HG02852 (cell line): ENCODE data around the gene UQCR11.

Experiments
- ATAC-seq: cut with Tn5 transposase; IDR thresholded peaks from one replicate; pipeline ENCODE4 v1.9.1; 2021; ENCODE audit warnings: mild to moderate bottlenecking, moderate library complexity; ENCODE audit not compliant: unreplicated experiment

Gene UQCR11

DNA sequence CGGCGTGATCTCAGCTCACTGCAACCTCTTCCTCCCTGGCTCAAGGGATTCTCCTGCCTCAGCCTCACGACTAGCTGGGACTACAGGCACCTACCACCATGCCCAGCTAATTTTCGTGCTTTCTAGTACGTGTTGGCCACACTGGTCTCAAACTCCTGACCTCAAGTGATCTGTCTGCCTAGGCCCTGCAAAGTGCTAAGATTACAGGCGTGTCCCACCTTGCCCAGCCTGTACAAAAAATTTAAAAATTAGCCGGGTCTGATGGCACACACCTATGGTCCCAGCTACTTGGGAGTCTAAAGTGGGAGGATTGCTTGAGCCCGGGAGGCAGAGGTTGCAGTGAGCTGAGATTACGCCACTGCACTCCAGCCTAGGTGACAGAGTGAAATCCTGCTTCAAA, 32.5 kb downstream of the UQCR11 start:
- ATAC-seq: no peak

DNA sequence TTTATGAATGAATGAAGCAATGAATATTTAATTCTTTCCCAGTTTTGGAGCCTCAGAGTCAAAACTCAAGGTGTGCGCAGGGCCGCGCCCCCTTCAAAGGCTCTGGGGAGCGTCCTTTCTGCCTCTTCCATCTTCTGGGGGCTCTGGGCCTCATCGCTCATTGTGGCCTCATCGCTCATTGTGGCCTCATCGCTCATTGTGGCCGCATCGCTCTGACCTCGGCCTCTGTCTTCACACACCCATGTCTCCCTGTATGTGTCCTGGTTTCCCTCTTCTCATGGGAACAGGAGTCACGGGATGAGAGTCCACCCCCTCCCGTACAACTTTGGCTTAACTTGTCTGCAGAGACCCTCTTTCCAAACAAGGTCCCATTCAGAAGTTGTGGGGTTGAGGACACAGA, 33.9 kb downstream of the UQCR11 start:
- no peak for ATAC-seq

DNA sequence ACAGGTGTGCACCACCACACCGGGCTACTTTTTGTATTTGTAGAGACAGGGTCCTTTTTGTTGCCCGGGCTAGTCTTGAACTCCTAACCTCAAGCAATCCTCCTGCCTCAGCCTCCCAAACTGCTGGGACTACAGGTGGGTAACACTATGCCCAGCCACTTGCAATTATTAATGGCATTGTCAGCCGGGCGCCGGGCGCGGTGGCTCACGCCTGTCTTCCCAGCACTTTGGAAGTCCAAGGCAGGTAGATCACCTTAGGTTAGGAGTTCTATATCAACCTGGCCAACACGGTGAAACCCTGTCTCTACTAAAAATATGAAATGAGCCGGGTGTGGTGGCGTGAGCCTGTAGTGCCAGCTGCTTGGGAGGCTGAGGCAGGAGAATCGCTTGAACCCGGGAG, 34.4 kb downstream of the UQCR11 start:
- no peak for ATAC-seq

DNA sequence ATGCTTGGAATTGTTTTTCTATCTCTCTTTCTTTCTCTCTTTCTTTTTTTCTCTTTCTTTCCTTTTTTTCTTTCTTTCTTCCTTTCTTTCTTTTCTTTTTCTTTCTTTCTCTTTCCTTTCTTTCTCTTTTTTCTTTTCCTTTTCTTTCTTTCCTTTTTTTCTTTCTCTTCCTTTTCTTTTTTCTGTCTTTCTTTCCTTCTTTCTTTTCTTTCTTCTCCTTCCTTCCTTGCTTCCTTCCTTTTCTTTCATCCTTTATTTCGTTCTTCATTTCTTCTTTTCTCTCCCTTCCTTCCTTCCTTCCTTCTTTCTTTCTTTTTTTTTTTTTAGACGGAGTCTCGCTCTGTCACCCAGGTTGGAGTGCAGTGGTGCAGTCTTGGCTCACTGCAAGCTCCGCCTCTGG, 35.3 kb downstream of the UQCR11 start:
- ATAC-seq: no peak

DNA sequence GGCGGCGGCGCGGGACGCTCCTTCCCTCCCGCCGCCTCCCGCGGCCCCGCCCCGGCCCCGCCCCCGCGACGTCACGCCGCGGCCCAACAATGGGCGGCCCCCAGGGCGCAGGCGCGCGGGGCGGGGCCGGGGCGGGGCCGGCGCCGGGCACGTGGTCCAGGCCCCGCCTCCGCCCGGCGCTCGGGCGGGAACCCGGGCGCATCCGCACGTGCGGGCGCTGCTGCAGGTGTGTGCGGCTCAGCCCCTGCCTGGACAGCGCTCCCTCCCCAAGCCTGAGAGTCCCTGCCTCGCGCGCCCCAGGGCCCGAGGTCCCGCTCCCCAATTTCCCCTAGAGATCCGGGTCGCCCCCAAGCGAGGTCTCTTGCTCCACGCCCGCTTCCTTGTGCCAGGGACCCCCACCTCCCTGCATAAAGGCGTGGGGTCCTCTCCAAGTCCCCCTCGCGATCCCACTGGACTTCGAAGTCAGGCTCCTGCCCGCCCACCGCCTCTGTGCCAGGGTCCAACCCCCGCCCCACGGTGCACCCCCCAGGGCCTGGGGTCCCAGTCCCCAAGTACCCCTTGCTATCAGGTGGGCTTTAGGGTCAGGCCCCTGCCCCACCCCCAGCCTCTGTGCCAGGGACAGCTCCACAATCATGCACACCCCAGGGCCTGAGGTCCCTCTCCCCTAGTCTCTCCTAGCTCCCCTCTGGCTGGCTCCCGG, 36.8 kb downstream of the UQCR11 start, which contains the start of gene MEX3D:
Gene MEX3D (minus strand): TSS at position 6 of the 700 bp plus-strand sequence. CDS start 267 bp downstream, outside the sequence.
- no peak for ATAC-seq

DNA sequence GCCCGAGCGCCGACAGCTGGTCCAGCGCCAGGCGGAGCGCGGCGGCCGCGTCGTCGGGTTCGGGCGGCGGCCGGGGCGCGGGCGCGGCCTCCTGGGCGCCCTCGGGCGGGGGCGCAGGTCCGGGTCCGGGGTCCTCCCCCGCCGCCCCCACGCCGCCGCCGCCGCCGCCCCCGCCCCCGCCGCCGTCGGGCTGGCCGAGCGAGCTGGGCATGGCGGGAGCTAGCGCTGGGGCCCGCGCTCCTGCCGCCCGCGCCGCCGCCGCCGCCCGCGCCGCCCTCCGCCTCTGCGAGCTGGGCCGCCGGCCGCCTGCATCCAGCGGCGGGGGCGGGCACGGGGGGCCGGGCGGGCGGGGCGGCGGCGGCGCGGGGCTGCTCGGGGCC, 37.4 kb downstream of the UQCR11 start:
- no peak for ATAC-seq

DNA sequence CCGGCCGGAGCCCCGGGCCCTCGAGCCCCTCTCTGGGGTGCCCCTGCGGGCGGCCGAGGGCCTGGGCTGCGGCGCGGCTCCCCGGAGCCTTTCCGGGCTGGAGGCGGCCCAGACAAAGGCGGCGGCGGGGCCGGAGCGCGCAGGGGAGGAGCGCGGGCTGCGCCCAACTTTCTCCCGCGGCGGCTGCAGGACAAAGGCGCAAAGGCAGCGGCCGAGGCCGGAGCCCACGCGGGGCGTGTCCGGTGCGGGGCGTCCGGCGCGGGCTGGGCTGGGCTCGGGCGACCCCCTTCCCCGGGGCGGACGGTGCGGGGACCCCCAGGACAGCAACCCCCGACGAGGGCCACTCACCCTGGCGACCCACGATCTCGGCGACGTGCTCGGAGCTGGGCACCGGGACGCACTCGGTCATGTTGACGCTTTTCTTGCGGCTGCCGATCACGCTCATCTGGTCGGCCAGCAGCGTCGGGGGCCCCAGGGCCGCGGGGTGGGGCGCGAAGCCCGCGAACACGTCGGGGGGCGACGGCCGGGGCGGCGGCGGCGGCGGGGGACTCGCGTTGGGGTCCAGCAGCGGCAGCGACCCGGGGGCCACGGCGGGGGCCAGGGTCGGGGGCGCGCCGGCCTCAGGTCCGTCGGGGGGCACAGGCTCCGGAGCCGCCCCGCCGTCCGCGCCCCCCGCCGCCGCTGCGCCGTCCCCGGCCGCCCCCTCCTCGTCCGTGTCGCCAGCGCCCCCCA, 38.0 kb downstream of the UQCR11 start:
- ATAC-seq: no peak

DNA sequence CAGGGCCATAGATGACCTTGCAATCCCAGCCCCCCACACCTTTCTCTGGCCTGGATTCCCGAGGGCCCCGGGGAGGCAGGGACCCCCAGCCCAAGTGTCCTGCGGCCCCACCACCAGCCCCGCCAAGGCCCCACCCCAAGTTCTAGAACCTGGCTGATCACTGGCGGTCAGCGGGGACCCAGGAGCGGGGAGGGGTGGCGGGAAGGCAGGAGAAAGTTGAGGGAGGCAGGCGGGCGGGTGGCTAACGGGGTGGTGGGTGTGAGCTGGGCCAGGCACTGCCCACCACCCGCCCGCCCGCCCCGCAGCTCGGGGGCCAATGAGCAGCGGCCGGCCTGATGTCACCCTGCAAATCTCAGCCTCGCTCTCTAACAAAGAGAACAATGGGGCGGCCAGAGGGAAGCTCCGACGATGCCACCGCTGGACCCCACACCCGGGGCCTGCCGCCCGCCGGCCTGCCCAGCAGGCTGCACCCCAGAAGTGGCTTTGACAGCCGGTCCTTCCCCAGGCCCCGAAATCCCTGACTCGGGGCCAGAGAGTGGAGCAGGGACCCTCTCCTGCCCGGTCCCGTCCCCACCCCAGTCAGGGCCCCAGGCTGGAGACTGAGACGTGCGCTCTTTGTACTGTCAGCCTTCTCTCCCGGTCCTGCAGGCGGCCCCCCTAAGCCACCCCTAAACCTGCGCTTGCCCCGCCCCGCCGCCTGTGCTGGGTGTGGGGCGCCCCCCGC, 38.7 kb downstream of the UQCR11 start:
- ATAC-seq: no peak

DNA sequence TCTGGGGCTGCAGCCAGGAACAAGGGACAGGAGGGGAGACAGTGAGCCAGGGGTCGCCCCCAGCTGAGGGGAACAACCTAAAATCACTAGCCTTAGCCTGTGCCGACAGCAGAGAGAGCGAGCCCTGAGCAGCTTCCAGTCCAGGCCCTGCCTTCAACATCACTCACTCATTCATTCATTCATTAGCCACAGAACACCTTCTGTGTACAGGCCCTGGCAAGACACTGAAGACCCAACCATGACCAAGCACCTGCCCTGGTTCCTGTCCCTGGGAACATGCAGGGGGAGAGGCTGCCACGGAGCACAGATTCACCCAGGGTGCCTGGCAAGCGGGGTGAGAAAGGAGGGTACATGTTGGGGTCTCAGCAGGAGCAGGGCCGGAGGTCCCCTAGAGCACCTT, 42.0 kb downstream of the UQCR11 start:
- no peak for ATAC-seq

DNA sequence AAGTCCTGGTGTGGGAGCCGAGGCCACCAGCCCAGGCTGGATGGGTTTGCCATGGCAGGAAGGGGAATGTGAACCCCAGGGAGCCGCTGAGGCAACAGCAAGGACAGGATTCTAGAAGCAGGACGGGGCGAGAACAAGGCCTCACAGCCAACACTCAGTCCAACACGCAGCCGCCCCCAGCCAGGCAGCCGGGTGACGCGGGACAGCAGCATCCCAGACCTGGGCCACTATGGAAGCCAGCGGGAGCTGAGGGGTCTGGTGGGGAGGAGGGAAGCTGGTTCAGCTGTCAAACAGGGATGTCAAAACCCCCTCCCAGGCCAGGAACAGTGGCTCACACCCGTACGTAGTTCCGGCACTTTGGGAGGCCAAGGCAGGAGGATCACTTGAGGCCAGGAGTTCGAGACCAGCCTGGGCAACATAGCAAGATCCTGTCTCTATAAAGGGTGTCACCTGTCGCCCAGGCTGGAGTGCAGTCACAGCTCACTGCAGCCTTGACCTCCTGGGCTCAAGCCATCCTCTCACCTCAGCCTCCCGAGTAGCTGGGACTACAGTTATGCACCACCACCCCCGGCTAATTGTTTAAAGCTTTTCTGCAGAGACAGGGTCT, 43.9 kb downstream of the UQCR11 start:
- ATAC-seq: no peak

DNA sequence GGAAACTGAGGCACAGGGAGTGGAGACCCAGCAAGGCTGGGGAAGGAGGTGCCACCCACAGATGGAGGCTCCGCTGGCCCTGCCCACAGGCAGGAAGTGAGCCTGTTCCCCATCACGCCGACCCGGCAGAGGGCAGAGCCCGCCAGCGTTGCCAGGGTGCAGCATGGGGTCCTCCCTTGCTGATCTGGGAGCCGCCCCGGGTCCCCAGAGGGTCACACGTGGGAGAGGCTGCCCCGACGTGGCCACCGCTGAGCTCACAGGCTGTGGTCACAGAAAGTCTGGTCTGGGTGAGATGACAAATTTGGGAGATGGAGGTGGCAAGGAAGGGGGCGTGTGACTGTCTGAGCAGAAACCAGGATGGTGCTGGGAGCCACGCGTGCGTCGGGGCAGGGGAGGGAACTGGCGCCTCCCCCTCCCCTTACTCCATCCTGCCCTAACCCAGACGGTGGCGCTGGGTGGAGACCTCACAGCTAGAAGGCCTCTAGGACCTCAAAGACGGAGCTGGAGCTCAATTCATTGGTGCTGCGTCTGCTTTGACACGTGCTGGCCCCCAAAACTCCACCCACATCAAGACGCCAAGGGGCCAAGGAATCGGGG, 44.9 kb downstream of the UQCR11 start:
- no peak for ATAC-seq

DNA sequence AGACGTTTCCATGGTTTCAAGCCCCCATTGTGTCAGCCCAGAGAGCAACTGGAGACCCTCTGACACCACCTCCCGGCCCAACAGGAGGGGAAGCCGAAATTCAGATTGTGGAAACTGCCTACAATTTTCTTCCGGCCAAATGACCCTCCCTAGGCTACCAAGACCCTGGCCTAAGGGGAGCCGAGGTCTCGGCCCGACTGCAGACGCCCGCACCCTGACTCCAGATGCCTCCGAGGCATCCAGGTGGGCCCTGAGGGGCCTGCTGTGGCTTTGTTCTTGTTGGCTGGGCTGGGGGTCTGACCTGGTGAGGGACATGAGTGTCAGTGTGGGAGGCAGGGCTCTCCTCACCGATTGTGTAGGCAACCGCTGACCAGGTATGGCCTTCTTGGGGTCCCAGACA, 46.7 kb downstream of the UQCR11 start:
- no peak for ATAC-seq

DNA sequence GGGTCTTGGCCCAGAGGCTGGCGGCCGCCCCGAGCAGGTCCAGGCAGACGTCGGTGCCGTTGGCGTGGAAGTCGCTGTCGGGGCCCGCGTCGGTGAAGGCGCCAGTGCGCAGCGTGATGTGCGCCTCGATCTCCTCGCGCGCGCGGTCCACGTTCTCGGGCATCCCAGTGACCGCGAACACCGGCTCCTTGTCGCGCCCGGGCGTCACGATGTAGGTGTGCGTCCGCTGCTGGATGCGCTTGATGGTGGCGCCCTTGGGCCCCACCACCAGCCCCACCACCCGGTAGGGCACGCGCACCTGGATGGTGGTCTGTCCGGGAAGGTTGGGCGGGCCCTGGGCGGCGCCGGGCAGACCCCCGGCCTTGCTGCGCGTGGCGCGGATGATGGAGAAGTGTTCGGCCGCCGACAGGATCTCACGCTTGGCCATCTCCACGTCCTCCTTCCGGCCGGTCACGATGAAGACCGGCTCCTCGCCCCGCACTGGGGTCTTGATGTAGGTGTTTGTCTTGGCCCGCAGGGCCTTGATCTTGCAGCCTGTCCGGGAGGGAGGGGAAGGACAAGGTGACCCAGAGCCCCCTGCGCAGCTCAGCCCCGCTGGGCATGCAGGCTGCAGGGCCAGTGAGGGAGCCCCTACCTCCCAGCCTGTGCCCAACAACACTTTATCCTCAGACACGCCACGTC, 48.7 kb downstream of the UQCR11 start:
- ATAC-seq: no peak

DNA sequence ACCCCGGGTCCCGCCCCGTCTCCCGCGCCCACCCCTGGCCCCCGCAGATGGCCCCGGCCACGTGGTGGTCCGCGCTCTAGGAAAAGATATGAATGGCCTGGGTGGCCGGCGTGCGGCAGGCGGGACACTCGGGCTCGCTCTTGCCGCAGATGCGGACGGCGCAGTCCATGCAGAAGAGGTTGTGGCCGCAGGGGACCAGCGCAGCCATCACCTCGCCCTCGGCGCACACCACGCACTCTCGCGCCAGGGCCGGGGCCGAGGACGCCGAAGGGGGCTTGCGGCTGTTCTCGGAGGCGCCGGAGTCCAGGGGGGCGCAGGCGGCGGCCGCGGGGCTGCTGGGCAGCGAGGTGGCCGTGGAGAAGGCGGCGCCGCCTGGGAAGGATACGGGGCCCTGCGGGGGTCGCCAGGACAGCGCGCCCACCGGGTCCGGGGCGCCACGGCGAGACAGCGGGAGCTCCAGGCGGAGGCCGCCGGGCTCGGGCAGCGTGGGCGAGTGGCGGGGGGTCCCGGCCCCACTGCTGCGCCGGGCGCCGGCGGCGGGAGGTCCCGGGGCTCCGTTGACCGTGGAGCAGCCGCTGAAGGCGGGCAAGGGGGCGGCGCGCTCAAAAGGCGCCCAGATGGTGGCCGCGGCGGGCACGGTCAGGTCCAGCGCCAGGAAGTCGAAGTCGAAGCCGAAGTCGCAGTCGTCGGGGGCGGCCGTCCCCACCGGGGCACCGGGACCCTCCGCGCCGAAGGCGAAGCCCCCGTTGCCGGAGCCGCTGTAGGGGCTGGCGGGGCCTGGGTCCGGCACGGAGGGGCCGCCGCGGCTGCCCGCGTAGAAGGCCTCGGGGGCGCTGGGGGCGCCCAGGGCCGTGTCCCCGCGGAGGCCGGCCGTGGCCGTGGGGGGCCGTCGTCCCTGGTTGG, 49.5 kb downstream of the UQCR11 start:
- ATAC-seq: no peak

DNA sequence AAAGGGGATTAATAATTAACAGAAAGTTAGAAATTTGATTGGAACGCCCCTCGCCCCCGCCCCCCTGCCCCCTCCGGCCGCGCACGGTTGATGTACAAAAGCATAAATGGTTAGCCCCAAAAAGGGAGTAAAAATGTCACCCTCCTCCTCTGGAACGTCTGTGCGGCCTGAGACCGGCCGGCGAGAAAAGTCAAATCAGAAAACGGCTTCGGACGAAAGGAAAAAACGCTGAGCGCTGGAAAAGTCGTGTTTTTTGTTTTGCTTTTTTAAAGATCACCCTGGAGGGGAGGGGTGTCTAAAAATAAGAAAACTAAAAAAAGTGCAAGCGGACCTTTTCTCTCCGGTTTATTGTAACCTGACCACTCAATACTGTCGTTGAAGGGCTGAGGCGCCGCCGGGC, 50.3 kb downstream of the UQCR11 start:
- ATAC-seq: no peak

DNA sequence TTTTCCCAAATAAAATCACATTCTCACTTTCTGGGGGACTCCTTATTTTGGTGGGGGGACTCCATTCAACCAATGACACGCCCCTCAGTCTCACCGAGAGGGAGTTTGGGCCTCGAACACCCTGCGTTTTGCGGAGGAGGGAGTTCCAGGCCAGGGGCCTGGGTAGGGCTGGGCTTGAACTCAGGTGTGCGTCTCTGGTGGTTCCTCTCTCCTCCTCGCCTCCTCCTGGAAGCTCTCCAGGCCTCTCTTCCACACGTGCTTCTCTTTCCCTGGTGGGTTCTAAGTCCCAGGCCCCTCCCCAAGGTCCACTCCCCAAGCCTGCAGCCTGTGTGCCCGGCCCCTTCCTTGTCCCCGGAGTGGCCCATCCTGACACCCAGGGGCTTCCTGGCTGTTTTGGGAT, 51.8 kb downstream of the UQCR11 start:
- ATAC-seq: no peak

DNA sequence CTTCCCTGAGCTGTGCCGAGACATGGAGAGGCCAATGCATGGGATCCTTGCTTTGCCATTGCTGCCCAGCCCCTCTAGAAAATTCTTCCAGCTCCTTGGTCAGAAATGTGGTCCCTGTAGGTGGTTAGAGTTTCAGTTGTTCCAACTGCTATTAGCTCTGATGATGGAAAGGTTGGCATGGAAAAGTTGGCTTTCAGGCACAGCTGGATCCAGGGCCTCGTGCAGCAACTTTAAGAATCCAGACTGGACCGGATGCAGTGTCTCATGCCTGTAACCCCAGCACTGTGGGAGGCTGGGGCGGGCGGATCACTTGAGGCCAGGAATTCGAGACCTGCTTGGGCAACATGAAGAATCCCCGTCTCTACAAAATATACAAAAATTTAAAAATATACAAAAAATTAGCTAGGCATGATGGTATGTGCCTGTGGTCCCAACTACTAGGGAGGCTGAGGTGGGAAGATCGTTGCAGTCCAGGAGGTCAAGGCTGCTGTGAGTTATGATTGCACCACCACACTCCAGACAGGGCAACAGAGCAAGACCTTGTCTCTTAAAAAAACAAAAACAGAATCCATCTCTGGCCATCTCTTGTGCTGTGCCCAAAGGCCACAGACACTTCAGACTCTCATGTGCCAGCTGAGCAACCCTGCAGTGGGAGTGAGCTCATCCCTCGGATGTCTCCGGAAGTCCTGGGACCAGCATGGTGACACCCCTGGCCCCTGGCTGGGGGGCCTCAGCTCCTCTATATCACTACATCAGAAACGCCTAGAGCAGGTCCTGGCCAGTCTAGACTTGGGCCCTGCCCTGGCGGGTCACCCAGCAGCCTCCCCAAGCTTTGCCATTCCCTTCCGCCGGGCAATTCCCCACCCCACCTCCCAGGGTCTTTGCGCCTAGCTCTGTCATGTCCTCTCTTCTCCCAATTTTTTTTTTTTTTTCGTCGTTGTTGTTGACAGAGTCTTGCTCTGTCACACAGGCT, 53.9 kb downstream of the UQCR11 start:
- no peak for ATAC-seq

DNA sequence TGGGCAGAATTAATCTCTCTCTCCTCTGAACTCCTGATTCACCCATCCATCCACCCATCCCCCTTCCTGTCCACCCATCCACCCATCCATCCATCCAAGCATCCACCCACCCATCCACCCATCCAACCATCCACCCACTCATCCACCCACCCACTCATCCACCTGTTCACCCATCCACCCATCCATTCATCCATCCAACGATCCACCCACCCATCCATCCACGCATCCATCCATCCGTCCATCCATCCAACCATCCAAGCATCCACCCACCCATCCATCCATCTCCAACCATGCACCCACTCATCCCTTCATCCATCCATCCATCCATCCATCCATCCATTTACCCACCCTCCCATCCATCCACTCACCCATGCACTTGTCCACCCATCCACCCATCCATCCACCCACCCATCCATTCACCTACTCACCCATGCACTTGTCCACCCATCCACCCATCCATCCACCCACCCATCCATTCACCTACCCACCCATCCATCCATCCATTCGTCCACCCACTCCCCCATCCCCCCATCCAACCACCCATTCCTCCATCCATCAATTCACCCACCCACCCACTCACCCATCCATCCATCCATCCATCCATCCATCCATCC, 55.8 kb downstream of the UQCR11 start:
- no peak for ATAC-seq
